NB4 (cell line): ENCODE data around the gene ZSCAN9.
A peak's percentile ranks its signal among the peaks of the same experiment; 100 is the strongest.

ENCODE experiments used
- DNase-seq: peaks from one replicate; pipeline ENCODE4 v3.0.0; 2010; ENCODE audit warnings: low read depth
- H3K4me3 ChIP-seq: one replicate; pipeline ENCODE4 v1.5.1; 2011; ENCODE audit warnings: mild to moderate bottlenecking, low read depth, low read length, moderate library complexity
- MAX ChIP-seq: IDR thresholded peaks from 2 replicates; pipeline ENCODE4 v1.6.1; 2011; ENCODE audit warnings: low read depth, low read length
- MYC ChIP-seq: IDR thresholded peaks from 2 replicates; pipeline ENCODE4 v1.6.1; 2011; ENCODE audit warnings: low read depth, low read length
- POLR2A ChIP-seq: IDR thresholded peaks from 2 replicates; pipeline ENCODE4 v1.6.1; 2011; ENCODE audit warnings: mild to moderate bottlenecking; ENCODE audit not compliant: insufficient read length; ENCODE audit errors: extremely low read depth
- TF ChIP-seq, protein P1 (sequence below): IDR thresholded peaks from one replicate; pipeline ENCODE4 v1.5.1; 2012; ENCODE audit warnings: low read depth, low read length

ZSCAN9 gene

GRCh38 chr6:28215425-28215824 is 9.7 kb upstream of the ZSCAN9 start:
- DNase-seq: peak; percentile 82
- no peak overlapping the region for H3K4me3 ChIP-seq
- TF ChIP-seq POLR2A: no peak
- TF ChIP-seq, protein P1, sequence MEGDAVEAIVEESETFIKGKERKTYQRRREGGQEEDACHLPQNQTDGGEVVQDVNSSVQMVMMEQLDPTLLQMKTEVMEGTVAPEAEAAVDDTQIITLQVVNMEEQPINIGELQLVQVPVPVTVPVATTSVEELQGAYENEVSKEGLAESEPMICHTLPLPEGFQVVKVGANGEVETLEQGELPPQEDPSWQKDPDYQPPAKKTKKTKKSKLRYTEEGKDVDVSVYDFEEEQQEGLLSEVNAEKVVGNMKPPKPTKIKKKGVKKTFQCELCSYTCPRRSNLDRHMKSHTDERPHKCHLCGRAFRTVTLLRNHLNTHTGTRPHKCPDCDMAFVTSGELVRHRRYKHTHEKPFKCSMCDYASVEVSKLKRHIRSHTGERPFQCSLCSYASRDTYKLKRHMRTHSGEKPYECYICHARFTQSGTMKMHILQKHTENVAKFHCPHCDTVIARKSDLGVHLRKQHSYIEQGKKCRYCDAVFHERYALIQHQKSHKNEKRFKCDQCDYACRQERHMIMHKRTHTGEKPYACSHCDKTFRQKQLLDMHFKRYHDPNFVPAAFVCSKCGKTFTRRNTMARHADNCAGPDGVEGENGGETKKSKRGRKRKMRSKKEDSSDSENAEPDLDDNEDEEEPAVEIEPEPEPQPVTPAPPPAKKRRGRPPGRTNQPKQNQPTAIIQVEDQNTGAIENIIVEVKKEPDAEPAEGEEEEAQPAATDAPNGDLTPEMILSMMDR: no peak
- TF ChIP-seq MAX: no peak
- TF ChIP-seq MYC: no peak

DNA sequence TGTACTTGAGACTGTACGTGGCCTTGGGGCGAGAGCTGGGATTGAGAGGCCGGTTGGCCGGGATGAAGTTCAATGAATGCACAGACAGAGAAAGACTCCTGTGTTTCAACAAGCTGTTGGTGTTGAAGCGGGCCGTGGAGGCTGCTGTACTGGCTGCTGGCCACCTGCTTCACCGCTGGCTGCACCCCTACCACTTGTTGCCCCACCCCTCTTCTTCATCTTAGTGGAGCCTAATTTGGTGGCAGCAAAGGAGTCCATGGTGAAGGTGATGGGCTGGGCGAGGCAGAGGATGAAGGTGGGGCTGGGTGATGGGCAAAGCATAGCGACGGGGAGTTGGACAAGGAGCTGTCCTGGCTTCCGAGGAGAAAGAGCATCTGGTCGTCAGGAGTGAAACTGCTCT is 7.2 kb upstream of the ZSCAN9 start:
- TF ChIP-seq MAX: no peak
- TF ChIP-seq, protein P1: no peak
- no peak for TF ChIP-seq MYC
- no peak for TF ChIP-seq POLR2A
- no peak for DNase-seq
- peak overlapping the region; percentile 60 for H3K4me3 ChIP-seq

DNA sequence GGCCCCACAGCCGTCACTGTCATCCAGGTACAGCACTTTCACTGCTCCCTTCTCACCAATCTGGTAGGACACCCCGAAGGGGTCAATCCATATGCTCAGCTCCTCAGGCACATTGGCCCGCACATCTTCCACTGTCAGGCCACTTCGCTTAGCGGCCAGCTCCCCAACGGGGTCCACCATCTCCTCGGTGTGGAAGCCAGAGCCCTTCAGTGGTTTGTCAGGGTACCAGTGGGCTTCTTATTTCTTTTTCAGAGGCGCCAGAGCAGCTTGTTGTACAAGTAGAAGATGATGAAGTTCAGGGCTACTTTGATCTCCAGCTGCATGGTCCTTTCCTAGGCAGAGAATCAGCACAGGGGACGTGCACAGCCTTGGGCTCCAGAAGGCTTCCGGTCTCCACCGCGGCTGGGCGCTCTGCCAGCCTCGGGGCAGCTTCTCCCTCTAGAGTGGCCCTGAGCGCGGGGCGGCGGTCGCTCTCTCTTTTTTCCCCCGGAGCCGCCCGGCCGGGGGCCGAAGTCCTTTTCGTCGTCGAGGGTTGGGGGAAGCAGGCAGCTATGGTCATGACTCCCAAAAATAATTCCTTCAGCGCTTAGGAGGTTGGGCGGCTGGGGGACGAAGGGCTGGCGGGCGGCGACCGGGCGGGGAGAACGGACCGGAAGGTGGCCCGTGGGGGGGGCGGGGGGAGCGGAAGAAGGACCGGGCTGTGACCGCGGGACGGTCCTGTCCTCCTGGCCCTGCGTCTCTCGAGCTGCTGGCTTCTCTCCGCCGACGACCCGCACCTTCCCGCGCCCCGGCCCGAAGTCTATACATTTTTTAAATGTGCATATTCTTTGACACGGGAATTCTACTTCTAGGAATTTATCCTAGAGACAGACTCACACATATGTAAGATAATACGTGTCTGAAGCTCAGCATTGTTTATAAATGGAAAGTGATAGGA is 6.5 kb upstream of the ZSCAN9 start:
- peak; percentile 62 for TF ChIP-seq POLR2A
- TF ChIP-seq MYC: peak; percentile 13; the same call in 1 of the 2 replicates
- TF ChIP-seq, protein P1: peak; percentile 15
- peak; percentile 49; the same call in 1 of the 2 replicates for TF ChIP-seq MAX
- peak overlapping the region; percentile 60 for H3K4me3 ChIP-seq
- peak; percentile 88 for DNase-seq

DNA sequence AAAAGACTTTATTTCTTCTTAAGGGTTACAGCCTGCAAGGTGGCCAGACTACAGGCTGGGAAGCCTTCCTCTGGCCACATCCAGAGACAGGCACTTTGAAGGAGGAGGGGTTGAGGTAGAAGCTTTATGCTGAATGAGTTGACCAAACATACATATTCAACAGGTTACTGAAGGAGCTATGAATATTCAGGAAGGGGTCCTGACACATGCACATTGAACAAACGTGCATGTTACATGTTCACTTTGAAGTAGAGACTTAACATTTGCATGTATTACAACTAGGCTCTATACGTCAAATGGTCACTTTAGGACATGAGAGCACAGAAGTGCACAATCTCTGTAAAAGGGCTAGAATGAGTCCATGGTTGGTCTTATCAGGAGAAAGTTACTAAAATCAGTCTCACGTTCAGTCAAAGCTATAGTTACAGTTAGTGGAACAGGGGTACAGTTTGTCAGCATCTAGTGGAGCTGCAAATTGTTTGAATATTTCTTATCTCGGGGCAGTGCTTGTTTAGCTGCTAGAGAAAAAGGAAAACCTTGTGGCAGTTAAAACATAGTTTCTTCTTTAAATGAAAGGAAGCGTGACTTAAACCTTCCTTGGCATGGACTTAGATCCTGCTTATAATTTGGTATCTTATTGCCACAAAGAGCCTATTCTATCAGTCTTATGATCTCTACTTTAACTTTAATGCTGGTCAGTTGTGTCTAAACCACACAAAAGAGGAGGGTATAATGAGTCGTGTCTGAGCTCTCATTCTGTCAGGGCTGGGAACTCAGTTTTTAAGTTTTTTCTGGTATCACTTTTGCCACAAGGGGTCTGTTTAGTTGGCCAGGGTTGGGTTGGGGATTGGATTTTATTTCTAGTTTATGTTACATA is 4.6 kb upstream of the ZSCAN9 start:
- TF ChIP-seq POLR2A: no peak
- TF ChIP-seq MYC: no peak
- TF ChIP-seq MAX: no peak
- TF ChIP-seq, protein P1: no peak
- DNase-seq: peak; percentile 39
- no peak overlapping the region for H3K4me3 ChIP-seq

DNA sequence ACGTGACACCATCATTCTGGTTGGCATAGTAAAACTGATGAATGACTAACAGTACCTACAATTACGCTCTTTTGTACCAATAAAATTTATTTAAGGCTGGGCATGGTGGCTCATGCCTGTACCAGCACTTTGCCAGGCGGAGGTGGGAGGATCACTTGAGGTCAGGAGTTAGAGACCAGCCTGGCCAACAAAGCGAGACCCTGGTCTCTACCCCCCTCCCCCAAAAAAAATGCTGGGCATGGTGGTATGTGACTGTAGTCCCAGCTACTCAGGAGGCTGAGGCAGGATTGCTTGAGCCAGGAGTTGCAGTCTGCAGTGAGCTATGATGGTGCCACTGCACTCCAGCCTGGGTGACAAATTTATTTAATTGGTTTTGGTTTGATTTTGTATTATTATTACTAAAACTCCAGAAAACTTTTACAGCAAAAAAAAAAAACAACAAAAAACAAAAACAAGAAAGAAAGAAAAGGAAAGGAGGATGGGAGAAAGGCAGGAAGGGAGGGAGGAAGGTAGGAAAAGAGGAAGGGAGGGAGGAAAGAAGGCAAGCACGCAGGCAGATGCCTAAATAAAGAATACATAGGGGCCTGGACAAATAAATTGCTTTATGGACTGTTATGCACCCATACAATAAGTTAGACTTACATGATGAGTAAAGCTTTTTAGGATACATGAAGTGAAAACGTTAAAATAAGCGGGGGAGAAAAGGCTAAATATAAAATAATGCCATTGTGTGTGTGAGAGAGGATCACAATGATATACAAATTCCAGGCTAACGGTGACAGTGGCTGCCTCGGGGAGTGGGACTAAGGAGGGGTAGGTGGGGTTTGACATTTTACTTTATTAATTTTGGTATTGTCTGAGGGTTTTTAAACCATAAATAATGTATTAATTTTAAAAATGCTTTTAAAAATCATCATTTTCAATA is 682 bp upstream of the ZSCAN9 start:
- DNase-seq: no peak
- TF ChIP-seq MYC: no peak
- no peak for TF ChIP-seq MAX
- TF ChIP-seq POLR2A: no peak
- TF ChIP-seq, protein P1: no peak
- peak overlapping the region; percentile 93 for H3K4me3 ChIP-seq
